ENCODE measurements around the gene EIPR1.
"Not testable (repeated sequence)": the region's sequence is repeated elsewhere in the genome, so short reads cannot be mapped to it uniquely, and the experiment has no call there.

EIPR1 gene

GRCh38 chr2:3199627-3200345 lies 177.8 kb downstream of the EIPR1 start:
- no peak for DNase-seq (ENCODE audit: low spot score)
- TF ChIP-seq, protein P1, sequence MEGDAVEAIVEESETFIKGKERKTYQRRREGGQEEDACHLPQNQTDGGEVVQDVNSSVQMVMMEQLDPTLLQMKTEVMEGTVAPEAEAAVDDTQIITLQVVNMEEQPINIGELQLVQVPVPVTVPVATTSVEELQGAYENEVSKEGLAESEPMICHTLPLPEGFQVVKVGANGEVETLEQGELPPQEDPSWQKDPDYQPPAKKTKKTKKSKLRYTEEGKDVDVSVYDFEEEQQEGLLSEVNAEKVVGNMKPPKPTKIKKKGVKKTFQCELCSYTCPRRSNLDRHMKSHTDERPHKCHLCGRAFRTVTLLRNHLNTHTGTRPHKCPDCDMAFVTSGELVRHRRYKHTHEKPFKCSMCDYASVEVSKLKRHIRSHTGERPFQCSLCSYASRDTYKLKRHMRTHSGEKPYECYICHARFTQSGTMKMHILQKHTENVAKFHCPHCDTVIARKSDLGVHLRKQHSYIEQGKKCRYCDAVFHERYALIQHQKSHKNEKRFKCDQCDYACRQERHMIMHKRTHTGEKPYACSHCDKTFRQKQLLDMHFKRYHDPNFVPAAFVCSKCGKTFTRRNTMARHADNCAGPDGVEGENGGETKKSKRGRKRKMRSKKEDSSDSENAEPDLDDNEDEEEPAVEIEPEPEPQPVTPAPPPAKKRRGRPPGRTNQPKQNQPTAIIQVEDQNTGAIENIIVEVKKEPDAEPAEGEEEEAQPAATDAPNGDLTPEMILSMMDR (IDR thresholded peaks at IDR 0.05; ENCODE audit: extremely low read depth, missing control alignments), result no peak

GRCh38 chr2:3198671-3199192 lies 178.9 kb downstream of the EIPR1 start:
- not testable (repeated sequence) for DNase-seq (ENCODE audit: low spot score)

GRCh38 chr2:3198119-3198518 lies 179.5 kb downstream of the EIPR1 start:
- DNase-seq (ENCODE audit: low spot score), result no peak
- TF ChIP-seq, protein P1 (IDR thresholded peaks at IDR 0.05; ENCODE audit: extremely low read depth, missing control alignments), result peak; percentile 13

DNA sequence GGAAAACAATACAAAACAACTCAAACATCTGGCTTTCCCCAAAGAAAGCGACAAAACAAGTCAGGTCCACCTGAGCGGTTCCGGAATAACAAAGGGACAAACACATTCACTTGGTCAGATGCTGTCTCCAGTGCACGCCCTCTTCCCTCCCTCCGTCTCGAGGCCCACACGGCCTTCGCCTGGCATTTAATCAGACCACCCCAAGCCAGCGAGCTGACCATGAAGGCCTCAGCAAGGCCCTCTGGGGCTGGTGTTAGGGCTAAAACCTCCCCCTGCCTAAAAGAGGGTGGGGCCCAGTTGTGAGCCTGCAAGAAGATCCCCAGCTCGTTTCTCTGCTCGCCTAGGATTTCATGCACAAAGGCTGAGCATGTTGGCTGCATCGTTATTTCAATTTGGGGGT lies 180.3 kb downstream of the EIPR1 start:
- DNase-seq (ENCODE audit: low spot score), result no peak
- TF ChIP-seq, protein P1 (IDR thresholded peaks at IDR 0.05; ENCODE audit: extremely low read depth, missing control alignments), result no peak

DNA sequence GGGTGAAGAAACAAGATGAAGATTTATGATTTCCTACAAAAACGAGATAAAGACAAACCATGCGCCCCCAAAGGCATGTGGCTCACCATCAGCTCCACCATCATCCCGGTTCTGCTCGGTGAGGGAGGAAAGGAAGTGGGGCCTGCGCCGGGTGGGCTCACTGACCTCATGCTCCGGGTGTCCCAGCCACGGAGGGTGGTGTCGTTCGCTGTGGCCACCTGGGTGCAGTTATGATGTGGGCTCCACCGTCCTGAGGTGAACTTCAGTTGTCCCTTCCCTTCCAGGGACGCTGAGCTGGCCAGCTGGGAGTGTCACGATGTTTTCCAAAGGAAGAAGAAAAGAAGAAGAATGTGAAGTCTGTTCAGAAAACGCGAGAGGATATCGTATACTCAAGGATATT lies 180.9 kb downstream of the EIPR1 start:
- no peak for DNase-seq (ENCODE audit: low spot score)
- TF ChIP-seq, protein P1 (IDR thresholded peaks at IDR 0.05; ENCODE audit: extremely low read depth, missing control alignments), result no peak

- no peak for DNase-seq (ENCODE audit: low spot score)
- TF ChIP-seq, protein P1 (IDR thresholded peaks at IDR 0.05; ENCODE audit: extremely low read depth, missing control alignments), result no peak
Measured at GRCh38 chr2:3195641-3196476, 181.8 kb downstream of the EIPR1 start.

DNA sequence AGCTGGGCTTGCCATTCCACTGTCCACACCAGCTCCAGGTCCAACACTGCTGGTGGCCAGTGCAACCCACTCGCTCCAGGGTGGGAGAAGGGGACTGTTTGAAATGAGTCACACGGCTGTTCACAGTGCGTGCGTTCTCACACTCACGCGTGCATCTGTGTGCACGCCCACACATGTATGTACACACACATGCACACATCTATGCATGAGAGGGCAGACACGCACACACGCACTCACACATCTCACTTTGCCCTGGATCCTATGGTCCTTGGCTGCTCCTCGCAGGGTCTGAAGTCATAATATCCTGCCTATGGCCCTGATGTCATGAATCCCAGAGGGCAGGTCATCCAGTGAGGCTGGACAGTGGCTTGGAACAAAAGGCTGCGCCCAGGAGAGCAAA lies 182.8 kb downstream of the EIPR1 start:
- DNase-seq (ENCODE audit: low spot score), result no peak
- TF ChIP-seq, protein P1 (IDR thresholded peaks at IDR 0.05; ENCODE audit: extremely low read depth, missing control alignments), result no peak

Data from GM20000 (cell line).